SH-SY5Y (cell line): ENCODE results near the gene TRAPPC14.

Experiments
- GATA2 ChIP-seq: IDR thresholded peaks from 2 replicates; pipeline ENCODE4 v1.6.1; 2011; ENCODE audit warnings: mild to moderate bottlenecking, low read depth, low read length
- GATA3 ChIP-seq: IDR thresholded peaks from 2 replicates; pipeline ENCODE4 v1.6.1; 2011; ENCODE audit warnings: low read depth, mild to moderate bottlenecking, low read length, moderate library complexity

The TRAPPC14 gene

DNA sequence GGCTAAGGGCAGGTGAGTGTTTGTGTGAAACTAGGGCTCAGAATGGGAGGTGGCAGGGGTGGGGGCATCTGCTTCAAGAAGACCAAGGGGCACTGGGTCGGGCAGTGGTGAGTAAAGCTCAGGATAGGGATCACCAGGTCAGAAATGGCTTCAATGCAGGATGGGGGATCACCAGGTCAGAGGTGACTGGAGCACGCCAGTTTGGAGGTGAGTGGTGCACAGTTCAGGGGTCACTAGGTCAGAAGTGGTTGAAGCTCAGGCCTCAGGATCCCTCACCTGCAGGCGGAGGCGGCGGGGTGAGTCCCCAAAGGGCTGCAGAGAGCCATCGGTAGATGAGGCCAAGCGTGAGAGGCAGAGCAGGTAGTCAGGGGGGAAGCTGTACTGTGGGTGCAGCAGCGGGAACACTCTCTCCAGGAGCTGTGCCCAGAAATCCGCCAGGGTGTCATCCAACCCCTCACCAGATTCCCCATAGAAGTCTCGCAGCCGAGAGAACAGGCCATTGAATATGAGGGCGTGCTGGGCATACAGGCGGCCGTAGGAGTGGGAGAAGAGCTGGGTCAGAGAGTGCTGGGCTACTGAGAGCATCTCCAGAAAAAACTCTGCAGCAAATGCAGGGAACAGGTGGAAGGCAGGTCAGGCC lies 16.9 kb upstream of the TRAPPC14 start:
- no peak for TF ChIP-seq GATA3
- TF ChIP-seq GATA2 = no peak

- no peak for TF ChIP-seq GATA2
- TF ChIP-seq GATA3 = no peak
Observed at GRCh38 chr7:100174582-100174981, 16.1 kb upstream of the TRAPPC14 start.

GRCh38 chr7:100173806-100174495 lies 15.4 kb upstream of the TRAPPC14 start:
- TF ChIP-seq GATA2 = no peak
- TF ChIP-seq GATA3 = no peak

DNA sequence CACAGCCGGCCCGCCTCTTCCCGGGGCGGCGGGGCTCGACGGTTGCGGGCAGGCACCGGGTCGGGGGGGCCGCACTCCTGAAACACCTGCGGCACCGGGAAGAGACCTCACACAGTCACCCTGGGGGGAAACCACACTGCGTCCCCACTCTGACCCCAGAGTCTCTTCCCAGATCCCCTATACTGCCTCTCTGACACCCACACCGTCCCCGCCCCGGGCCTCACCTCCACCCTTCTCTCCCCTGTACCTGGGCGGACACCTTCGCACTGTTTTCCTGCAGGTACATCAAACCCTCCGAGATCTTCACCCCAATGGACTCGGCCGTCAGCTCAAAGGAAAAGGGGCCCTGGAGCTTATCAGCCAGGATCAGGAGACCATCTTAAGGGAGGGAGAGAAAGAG lies 13.3 kb upstream of the TRAPPC14 start:
- TF ChIP-seq GATA2 (no peak), GATA3 (no peak)

DNA sequence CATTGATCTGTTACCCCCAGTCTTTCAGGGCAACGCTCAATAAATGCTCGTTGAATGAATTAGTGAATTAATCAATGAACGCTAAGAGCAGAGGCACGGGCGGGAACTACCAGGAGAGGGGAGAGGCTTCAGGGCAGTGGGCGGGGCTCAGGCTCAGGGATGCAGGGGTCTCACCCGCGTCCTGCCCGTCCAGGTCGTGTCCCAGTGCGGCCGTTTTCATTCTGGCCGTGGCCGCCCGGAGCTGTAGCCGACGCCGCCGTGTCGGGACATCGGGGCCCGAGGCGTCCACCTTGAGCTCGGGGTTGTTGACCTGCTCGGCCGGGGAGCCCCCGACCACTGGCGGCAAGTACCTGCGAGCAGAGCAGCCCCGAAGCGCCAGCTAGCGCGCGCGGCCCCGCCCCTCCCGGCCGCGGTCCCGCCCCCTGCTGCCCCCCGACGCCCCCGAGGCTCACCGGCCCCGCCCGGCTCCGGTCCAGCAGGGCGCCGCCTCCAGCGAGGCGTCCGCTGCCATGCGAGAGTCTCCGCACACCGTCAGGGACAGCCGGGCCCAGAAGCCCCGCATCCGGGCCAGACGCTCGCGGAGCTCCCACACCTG lies 12.7 kb upstream of the TRAPPC14 start:
- TF ChIP-seq GATA2 (no peak), GATA3 (no peak)

DNA sequence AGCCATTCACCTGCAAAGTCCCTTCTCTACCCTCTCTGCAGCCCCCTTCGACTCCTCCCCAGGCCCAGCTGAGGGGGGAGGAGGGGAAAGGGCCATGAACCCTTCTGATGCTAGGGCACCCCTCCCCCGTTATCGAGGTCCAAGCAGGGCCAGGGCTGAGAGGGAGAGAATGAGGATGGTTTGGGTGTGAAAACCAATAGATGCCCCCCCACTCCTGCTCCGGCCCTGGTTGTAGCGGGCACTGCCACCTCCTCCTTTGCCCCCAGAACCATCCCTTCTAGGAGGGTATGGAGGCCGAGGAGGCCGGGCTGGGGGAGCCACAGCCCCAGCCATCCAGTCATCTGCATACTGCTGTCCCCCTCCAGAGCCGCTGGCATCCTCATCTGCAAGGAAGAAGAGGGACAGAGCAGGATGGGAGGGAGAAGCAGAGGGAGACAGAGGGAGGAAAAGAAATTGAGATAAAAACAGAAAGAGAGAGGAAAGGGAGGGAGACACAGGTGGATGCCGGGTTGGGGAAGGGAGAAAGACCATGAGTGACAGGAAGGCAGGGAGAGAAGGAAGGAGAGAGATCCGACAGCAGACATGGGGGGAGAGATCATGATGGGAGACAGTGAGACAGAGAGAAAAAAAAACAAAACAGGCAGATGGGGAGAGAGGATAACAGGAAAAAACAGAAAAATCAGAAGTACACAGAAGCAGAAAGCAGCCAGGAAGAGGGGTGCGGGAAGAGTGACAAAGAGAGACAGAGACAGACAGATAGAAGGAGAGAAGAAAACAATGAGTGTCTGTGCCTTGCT lies 11.8 kb upstream of the TRAPPC14 start:
- TF ChIP-seq GATA3 (no peak), GATA2 (no peak)

DNA sequence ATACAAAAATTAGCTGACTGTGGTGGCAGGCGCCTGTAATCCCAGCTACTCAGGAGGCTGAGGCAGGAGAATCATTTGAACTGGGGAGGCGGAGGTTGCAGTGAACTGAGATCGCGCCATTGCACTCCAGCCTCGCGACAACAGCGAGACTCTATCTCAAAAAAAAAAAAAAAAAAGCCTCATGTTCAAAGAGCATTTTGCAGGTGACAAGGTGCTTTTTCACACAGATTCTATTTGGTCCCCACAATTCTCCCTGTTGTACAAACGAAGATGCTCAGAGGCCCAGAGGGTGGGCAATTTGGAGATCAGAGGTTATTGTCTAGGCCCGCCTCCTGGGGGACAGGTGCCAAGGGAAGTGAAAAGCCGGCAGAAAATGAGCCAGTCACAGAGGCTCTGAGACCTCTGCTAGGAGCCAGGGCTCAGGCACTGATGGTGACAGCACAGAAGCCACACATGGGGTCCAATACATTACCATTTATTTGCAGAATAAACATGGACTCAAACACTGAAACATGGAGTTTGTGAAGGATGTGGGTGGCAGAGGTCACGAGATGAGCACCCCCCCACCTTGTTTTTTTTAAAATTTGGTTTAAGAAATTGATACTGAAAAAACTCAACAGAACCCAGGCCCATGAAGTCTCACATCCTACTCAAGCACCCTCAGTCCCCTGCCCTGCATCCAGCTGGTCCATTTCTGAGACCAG lies 10.8 kb upstream of the TRAPPC14 start:
- TF ChIP-seq GATA2 (no peak), GATA3 (no peak)

GRCh38 chr7:100167912-100168323 lies 9.4 kb upstream of the TRAPPC14 start:
- TF ChIP-seq GATA2 = peak; percentile 43; the same call in 1 of the 2 replicates
- no peak for TF ChIP-seq GATA3

- TF ChIP-seq GATA3 (no peak), GATA2 (no peak; the same call in 1 of the 2 replicates)
Observed at GRCh38 chr7:100166970-100167911, 8.7 kb upstream of the TRAPPC14 start.

- TF ChIP-seq GATA3 (no peak), GATA2 (no peak)
Observed at GRCh38 chr7:100166317-100166940, 7.9 kb upstream of the TRAPPC14 start.

GRCh38 chr7:100163871-100164270 lies 5.3 kb upstream of the TRAPPC14 start:
- no peak for TF ChIP-seq GATA2

DNA sequence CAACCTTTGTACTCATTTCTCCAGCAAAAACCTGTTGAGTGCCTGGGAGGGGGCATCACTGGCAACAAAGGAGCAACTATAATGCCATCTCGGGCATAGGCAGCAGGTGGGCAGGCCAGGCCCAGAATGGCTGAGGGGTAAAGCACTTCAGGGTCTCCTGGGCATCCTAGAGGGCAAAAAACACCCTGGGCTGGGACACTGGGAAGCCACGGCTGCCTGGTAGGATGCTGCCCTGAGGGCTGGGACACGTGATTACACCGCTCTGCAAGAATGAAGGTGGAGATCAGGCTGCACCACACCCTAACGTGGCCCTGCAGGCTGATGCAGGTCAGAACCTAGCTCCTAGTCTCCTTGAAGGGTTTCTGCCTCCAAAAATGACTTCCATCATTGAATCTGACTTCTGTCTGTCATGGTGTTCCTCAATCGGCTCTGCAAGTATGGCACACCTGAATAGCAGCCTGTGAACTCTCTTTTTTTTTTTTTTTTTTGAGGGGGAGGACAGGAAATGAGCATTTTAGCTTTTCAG lies 4.5 kb upstream of the TRAPPC14 start:
- TF ChIP-seq GATA2 (no peak), GATA3 (no peak)
